H9 (cell line): Measurements from ENCODE around the gene MAPKAPK2. TPM values are rescaled to one million over a fixed set of nuclear protein-coding genes. Genes with fewer than 3 reads are reported as not detected.

Experiments used
- DNase-seq: peaks from one replicate; pipeline ENCODE4 v3.0.0-alpha.2; 2017
- H2AFZ ChIP-seq: one replicate; pipeline ENCODE4 v1.6.1; 2013; ENCODE audit warnings: mild to moderate bottlenecking, low read length, control low read depth, moderate library complexity
- H2AK5ac ChIP-seq: 2 replicates; pipeline ENCODE4 v1.6.1; 2013; ENCODE audit warnings: low read length, control low read depth, mixed read lengths; ENCODE audit not compliant: insufficient read length
- H2BK120ac ChIP-seq: one replicate; pipeline ENCODE4 v1.6.1; 2013; ENCODE audit warnings: low read depth, mild to moderate bottlenecking, low read length, control low read depth, inconsistent platforms; ENCODE audit not compliant: poor library complexity, severe bottlenecking
- H2BK12ac ChIP-seq: 2 replicates; pipeline ENCODE4 v1.6.1; 2013; ENCODE audit warnings: low read length, control low read depth, mixed read lengths, low read depth; ENCODE audit not compliant: insufficient read length
- H2BK15ac ChIP-seq: 2 replicates; pipeline ENCODE4 v1.6.1; 2013; ENCODE audit warnings: low read depth, low read length, control low read depth
- H2BK20ac ChIP-seq: one replicate; pipeline ENCODE4 v1.6.1; 2013; ENCODE audit warnings: low read depth, mild to moderate bottlenecking, low read length, control low read depth, inconsistent platforms; ENCODE audit not compliant: poor library complexity, severe bottlenecking
- H2BK5ac ChIP-seq: 2 replicates; pipeline ENCODE4 v1.6.1; 2013; ENCODE audit warnings: low read length, control low read depth, mixed read lengths; ENCODE audit not compliant: insufficient read length
- H3K14ac ChIP-seq: 2 replicates; pipeline ENCODE4 v1.6.1; 2013; ENCODE audit warnings: low read length, control low read depth; ENCODE audit not compliant: insufficient read depth
- H3K18ac ChIP-seq: 2 replicates; pipeline ENCODE4 v1.6.1; 2013; ENCODE audit warnings: low read depth, mild to moderate bottlenecking, mixed read lengths, low read length, control low read depth; ENCODE audit not compliant: insufficient read length
- H3K23ac ChIP-seq: 2 replicates; pipeline ENCODE4 v1.6.1; 2013; ENCODE audit warnings: low read length, control low read depth, mixed read lengths, low read depth; ENCODE audit not compliant: insufficient read length
- H3K23me2 ChIP-seq: 2 replicates; pipeline ENCODE4 v1.6.1; 2013; ENCODE audit warnings: low read depth, mild to moderate bottlenecking, mixed read lengths, low read length, control low read depth; ENCODE audit not compliant: insufficient read length, poor library complexity, severe bottlenecking
- H3K27ac ChIP-seq: 2 replicates; pipeline ENCODE4 v1.5.1; 2013; ENCODE audit warnings: low read length, control low read depth, mixed read lengths, low read depth; ENCODE audit not compliant: insufficient read length
- H3K27me3 ChIP-seq: 2 replicates; pipeline ENCODE4 v1.6.1; 2013; ENCODE audit warnings: low read length, control low read depth, inconsistent platforms; ENCODE audit not compliant: insufficient read depth
- H3K4ac ChIP-seq: 2 replicates; pipeline ENCODE4 v1.6.1; 2013; ENCODE audit warnings: low read depth, mild to moderate bottlenecking, control low read depth, inconsistent platforms, low read length, moderate library complexity
- H3K4me1 ChIP-seq: 2 replicates; pipeline ENCODE4 v1.6.1; 2013; ENCODE audit warnings: low read length, control low read depth, inconsistent platforms; ENCODE audit not compliant: insufficient read depth
- H3K4me2 ChIP-seq: 2 replicates; pipeline ENCODE4 v1.6.1; 2013; ENCODE audit warnings: low read length, control low read depth, mixed read lengths; ENCODE audit not compliant: insufficient read length, insufficient read depth
- H3K56ac ChIP-seq: 2 replicates; pipeline ENCODE4 v1.6.1; 2013; ENCODE audit warnings: low read depth, mild to moderate bottlenecking, mixed read lengths, low read length, control low read depth; ENCODE audit not compliant: insufficient read length
- H3K79me1 ChIP-seq: 2 replicates; pipeline ENCODE4 v1.6.1; 2013; ENCODE audit warnings: low read depth, mild to moderate bottlenecking, moderate library complexity, low read length, control low read depth, inconsistent platforms; ENCODE audit not compliant: insufficient read depth, poor library complexity, severe bottlenecking
- H3K79me2 ChIP-seq: 2 replicates; pipeline ENCODE4 v1.6.1; 2013; ENCODE audit warnings: low read length, control low read depth, inconsistent platforms; ENCODE audit not compliant: insufficient read depth
- H3K9ac ChIP-seq: 2 replicates; pipeline ENCODE4 v1.6.1; 2013; ENCODE audit warnings: low read length, control low read depth, mixed read lengths; ENCODE audit not compliant: insufficient read length; ENCODE audit errors: extremely low read depth
- H3K9me3 ChIP-seq: one replicate; pipeline ENCODE4 v1.6.1; 2013; ENCODE audit warnings: low read depth, low read length, inconsistent platforms; ENCODE audit not compliant: control insufficient read depth
- H3T11ph ChIP-seq: one replicate; pipeline ENCODE4 v1.6.1; 2013; ENCODE audit warnings: mild to moderate bottlenecking, low read length, control low read depth, inconsistent platforms
- H4K20me1 ChIP-seq: one replicate; pipeline ENCODE4 v1.6.1; 2013; ENCODE audit not compliant: control insufficient read depth, insufficient read length, insufficient read depth
- H4K5ac ChIP-seq: 2 replicates; pipeline ENCODE4 v1.6.1; 2013; ENCODE audit warnings: low read depth, mild to moderate bottlenecking, mixed read lengths, low read length, control low read depth; ENCODE audit not compliant: insufficient read length
- H4K8ac ChIP-seq: replicated peaks from 2 replicates; pipeline ENCODE4 v1.6.1; 2013; ENCODE audit warnings: low read length, control low read depth, mixed read lengths, low read depth; ENCODE audit not compliant: insufficient read length
- H4K91ac ChIP-seq: 2 replicates; pipeline ENCODE4 v1.6.1; 2013; ENCODE audit warnings: low read depth, mild to moderate bottlenecking, moderate library complexity, mixed read lengths, low read length, control low read depth; ENCODE audit not compliant: insufficient read length
- H3K27ac Mint-ChIP-seq, 3 experiments: 2 replicates in 2 of 3; 3 replicates in 1 of 3; pipeline ENCODE4 v1.8.0; 2020 to 2021; ENCODE audit warnings: mixed read lengths in 3 of 3, mild to moderate bottlenecking in 1 of 3, moderate library complexity in 1 of 3
- H3K27me3 Mint-ChIP-seq: 2 replicates; pipeline ENCODE4 v1.8.0; 2021; ENCODE audit warnings: low read depth, mild to moderate bottlenecking, moderate library complexity, mixed read lengths
- H3K36me3 Mint-ChIP-seq, 3 experiments: 2 replicates in 2 of 3; 3 replicates in 1 of 3; pipeline ENCODE4 v1.8.0; 2020 to 2021; ENCODE audit warnings: low read depth in 3 of 3, mixed read lengths in 3 of 3; ENCODE audit not compliant: insufficient read depth in 1 of 3
- H3K4me1 Mint-ChIP-seq, 2 experiments: 2 replicates each; pipeline ENCODE4 v1.8.0; 2020; ENCODE audit warnings: mixed read lengths in 2 of 2
- H3K4me3 Mint-ChIP-seq, 2 experiments: 2 replicates in 1 of 2; 3 replicates in 1 of 2; pipeline ENCODE4 v1.8.0; 2020 to 2021; ENCODE audit warnings: mild to moderate bottlenecking in 2 of 2, mixed read lengths in 2 of 2, moderate library complexity in 1 of 2
- H3K9me3 Mint-ChIP-seq, 2 experiments: 2 replicates in 1 of 2; 3 replicates in 1 of 2; pipeline ENCODE4 v1.8.0; 2020; ENCODE audit warnings: mild to moderate bottlenecking in 2 of 2, mixed read lengths in 2 of 2, moderate library complexity in 1 of 2
- CTCF ChIP-seq: fragments of 200-600 bp; sonication (generic); conservative IDR thresholded peaks from 3 replicates; pipeline ENCODE4 v1.8.0; 2021; ENCODE audit warnings: antibody characterized with exemption, mild to moderate bottlenecking
- WGBS: extraction: QIAGEN DNeasy Blood & Tissue Kit; methylation state at CpG from one replicate; pipeline ENCODE4 v1.1.7; 2013; ENCODE audit warnings: missing lambda C conversion rate, low lambda C conversion rate, mixed read lengths; ENCODE audit not compliant: insufficient read length; ENCODE audit errors: extremely low coverage; 5-methylcytosine and 5-hydroxymethylcytosine counted together
- total RNA-seq: library from RNA; stranded (reverse); gene quantifications from 2 replicates; pipeline ENCODE4 v1.2.1, GENCODE V29; 2021

Gene MAPKAPK2
- total RNA-seq, 1 experiment from 2014 or later = 50.1 TPM

- no peak for DNase-seq
- no peak overlapping the region for H2AK5ac ChIP-seq
- TF ChIP-seq CTCF = no peak
- H2BK12ac ChIP-seq = no peak overlapping the region
- no peaks in the 10 kb centered on the region for H4K20me1 ChIP-seq
- H2AFZ ChIP-seq = no peak overlapping the region
- no peaks in the 10 kb centered on the region for H3K9me3 ChIP-seq
- WGBS = no CpG with 5 or more reads among the region's 8 CpGs
- H3T11ph ChIP-seq = no peak overlapping the region
- no peak overlapping the region for H3K14ac ChIP-seq
- Mint-ChIP-seq H3K4me1 (peaks cover 30 to 35% of the 10 kb centered on the region in 2 experiments), H3K27me3 (peaks cover 11% of the 10 kb centered on the region), H3K27ac (no peak overlapping the region; a peak in 1 of 7 replicates), H3K36me3 (no peaks in the 10 kb centered on the region), H3K9me3 (no peaks in the 10 kb centered on the region), H3K4me3 (no peak overlapping the region)
- no peak overlapping the region for H2BK120ac ChIP-seq
- H3K23ac ChIP-seq = no peak overlapping the region
- H3K9ac ChIP-seq = no peak overlapping the region
- no peaks in the 10 kb centered on the region for H3K79me1 ChIP-seq
- no peak overlapping the region for H3K18ac ChIP-seq
- H3K4me1 ChIP-seq = peaks cover 3% of the 10 kb centered on the region; the same call in 1 of the 2 replicates
- H2BK20ac ChIP-seq = no peak overlapping the region
- no peak overlapping the region for H4K8ac ChIP-seq
- H3K56ac ChIP-seq = no peak overlapping the region
- H2BK5ac ChIP-seq = no peak overlapping the region
- no peak overlapping the region for H2BK15ac ChIP-seq
- no peak overlapping the region for H4K91ac ChIP-seq
- H3K23me2 ChIP-seq = no peaks in the 10 kb centered on the region
- no peak overlapping the region for H4K5ac ChIP-seq
- H3K27ac ChIP-seq = no peak overlapping the region
- no peak overlapping the region for H3K4me2 ChIP-seq
- H3K79me2 ChIP-seq = no peaks in the 10 kb centered on the region
- H3K4ac ChIP-seq = no peak overlapping the region
- no peaks in the 10 kb centered on the region for H3K27me3 ChIP-seq
Observed at GRCh38 chr1:206766251-206766856, 81.6 kb downstream of the MAPKAPK2 start.
